A549 (cell line): ENCODE measurements around the gene MFAP1. TPM values are rescaled to one million over a fixed set of nuclear protein-coding genes. Genes with fewer than 3 reads are reported as not detected.

ENCODE experiments used
- ATAC-seq, 2 experiments: fragments of 200-7000 bp in 1 of 2; fragments of >200 bp in 1 of 2; cut with Nextera tagmentation in 1 of 2; cut with Tn5 transposase in 1 of 2; 3 replicates each; pipeline versions ENCODE4 v1.8.0 to v1.9.1; 2018 to 2020; ENCODE audit warnings: mild to moderate bottlenecking in 1 of 2, moderate library complexity in 1 of 2
- CTCF ChIA-PET: fragments of 300-600 bp; sonication (Branson Sonifier 250); formaldehyde crosslinking; extraction: SDS; loops from one replicate; lab custom pipeline; 2021; ENCODE audit warnings: antibody characterized with exemption, inconsistent platforms; lab: Yijun Ruan, JAX
- POLR2A ChIA-PET: fragments of 350-600 bp; formaldehyde crosslinking; extraction: SDS; loops from one replicate; lab custom pipeline; 2021; ENCODE audit warnings: antibody characterized with exemption, inconsistent platforms; lab: Yijun Ruan, JAX
- DNase-seq, 2 experiments: peaks; one replicate each; pipeline versions ENCODE4 v3.0.0 to v3.0.0-alpha.2; 2011 to 2016; ENCODE audit warnings: low read depth in 1 of 2, low spot score in 1 of 2
- FAIRE-seq: peaks from 2 replicates; lab custom pipeline; 2011; peaks lifted over from hg19 to GRCh38; lab: Jason Lieb, UNC
- H3K27ac ChIP-seq, 2 experiments: fragments of >200 bp; sonication (Bioruptor Twin); formaldehyde crosslinking; 3 replicates each; pipeline ENCODE4 v1.5.1; 2016 to 2017
- H3K4me1 ChIP-seq: fragments of >200 bp; sonication (Bioruptor Twin); formaldehyde crosslinking; 3 replicates; pipeline ENCODE4 v1.6.1; 2016
- H3K4me2 ChIP-seq: fragments of >200 bp; sonication (Bioruptor Twin); formaldehyde crosslinking; 3 replicates; pipeline ENCODE4 v1.6.1; 2016
- H3K4me3 ChIP-seq: fragments of >200 bp; sonication (Bioruptor Twin); formaldehyde crosslinking; 3 replicates; pipeline ENCODE4 v1.5.1; 2016
- H3K9me3 ChIP-seq: fragments of >200 bp; sonication (Bioruptor Twin); formaldehyde crosslinking; 3 replicates; pipeline ENCODE4 v1.6.1; 2016
- CBX8 ChIP-seq: fragments of 200-600 bp; sonication (generic); IDR thresholded peaks from 2 replicates; pipeline ENCODE4 v1.6.1; 2016
- CHD2 ChIP-seq: fragments of 150-350 bp; IDR thresholded peaks from 2 replicates; pipeline ENCODE4 v1.6.1; 2014; ENCODE audit warnings: low read length; ENCODE audit not compliant: partially characterized antibody
- CTCF ChIP-seq: fragments of >200 bp; sonication (Bioruptor Twin); formaldehyde crosslinking; IDR thresholded peaks from 3 replicates; pipeline ENCODE4 v1.5.1; 2016
- E2F6 ChIP-seq: IDR thresholded peaks from 2 replicates; pipeline ENCODE4 v1.6.1; 2012; ENCODE audit warnings: low read depth, borderline replicate concordance
- EHF ChIP-seq: fragments of 250-450 bp; sonication (Bioruptor Pico); IDR thresholded peaks from 2 replicates; pipeline ENCODE4 v1.5.0; 2020; ENCODE audit warnings: mild to moderate bottlenecking
- EHMT2 ChIP-seq: fragments of 200-600 bp; sonication (generic); IDR thresholded peaks from 2 replicates; pipeline ENCODE4 v1.6.1; 2016; ENCODE audit warnings: antibody characterized with exemption, low read depth, mild to moderate bottlenecking, moderate library complexity
- GATA3 ChIP-seq: IDR thresholded peaks from 2 replicates; pipeline ENCODE4 v1.6.1; 2012; ENCODE audit warnings: borderline replicate concordance
- HES2 ChIP-seq: fragments of >200 bp; sonication (Bioruptor Twin); formaldehyde crosslinking; IDR thresholded peaks from 2 replicates; pipeline ENCODE4 v1.6.1; 2016
- HMGXB4 ChIP-seq: fragments of 250-450 bp; sonication (Bioruptor Pico); IDR thresholded peaks from 2 replicates; pipeline ENCODE4 v1.5.0; 2021; ENCODE audit warnings: mild to moderate bottlenecking, moderate library complexity, borderline replicate concordance
- HOXB5 ChIP-seq: fragments of 250-450 bp; sonication (Bioruptor Pico); IDR thresholded peaks from 2 replicates; pipeline ENCODE4 v1.5.0; 2020; ENCODE audit warnings: mild to moderate bottlenecking, moderate library complexity
- JUN ChIP-seq, 2 experiments: fragments of >200 bp; sonication (Bioruptor Twin); formaldehyde crosslinking; IDR thresholded peaks; 2 replicates in 1 of 2; 3 replicates in 1 of 2; pipeline ENCODE4 v1.6.1; 2016 to 2017
- KDM1A ChIP-seq: fragments of 200-600 bp; sonication (generic); IDR thresholded peaks from 2 replicates; pipeline ENCODE4 v1.6.1; 2016; ENCODE audit warnings: low read depth, mild to moderate bottlenecking
- KDM5A ChIP-seq: fragments of 200-600 bp; sonication (generic); IDR thresholded peaks from 2 replicates; pipeline ENCODE4 v1.6.1; 2016; ENCODE audit warnings: antibody characterized with exemption, mild to moderate bottlenecking
- MAFK ChIP-seq: fragments of 450-650 bp; IDR thresholded peaks from 2 replicates; pipeline ENCODE4 v1.6.1; 2014; ENCODE audit not compliant: partially characterized antibody
- MAX ChIP-seq: IDR thresholded peaks from 2 replicates; pipeline ENCODE4 v1.6.1; 2012
- MAZ ChIP-seq: fragments of 150-350 bp; IDR thresholded peaks from 2 replicates; pipeline ENCODE4 v1.6.1; 2014; ENCODE audit warnings: antibody characterized with exemption, low read depth, low read length, borderline replicate concordance
- MYC ChIP-seq: IDR thresholded peaks from 2 replicates; pipeline ENCODE4 v1.6.1; 2012; ENCODE audit warnings: mild to moderate bottlenecking, inconsistent platforms, low read length, improper control_type of control experiment, borderline replicate concordance
- NR3C1 ChIP-seq: fragments of >200 bp; sonication (Bioruptor Twin); formaldehyde crosslinking; IDR thresholded peaks from 3 replicates; pipeline ENCODE4 v1.6.1; 2017
- PBX3 ChIP-seq: IDR thresholded peaks from 2 replicates; pipeline ENCODE4 v1.6.1; 2012
- PHF8 ChIP-seq: fragments of 200-600 bp; sonication (generic); IDR thresholded peaks from 2 replicates; pipeline ENCODE4 v1.6.1; 2016; ENCODE audit warnings: low read depth, mild to moderate bottlenecking, antibody characterized with exemption, moderate library complexity, borderline replicate concordance
- REST ChIP-seq: fragments of 200-600 bp; sonication (generic); IDR thresholded peaks from 2 replicates; pipeline ENCODE4 v1.6.1; 2016; ENCODE audit warnings: antibody characterized with exemption, mild to moderate bottlenecking, moderate library complexity
- SMC3 ChIP-seq: fragments of >200 bp; sonication (Bioruptor Twin); formaldehyde crosslinking; IDR thresholded peaks from 3 replicates; pipeline ENCODE4 v1.6.1; 2018; ENCODE audit warnings: inconsistent platforms
- TFCP2L1 ChIP-seq: fragments of 250-450 bp; sonication (Bioruptor Pico); IDR thresholded peaks from 2 replicates; pipeline ENCODE4 v1.5.0; 2021; ENCODE audit warnings: mild to moderate bottlenecking
- ZSCAN20 ChIP-seq: fragments of 250-450 bp; sonication (Bioruptor Pico); IDR thresholded peaks from 2 replicates; pipeline ENCODE4 v1.8.0; 2022; ENCODE audit warnings: mild to moderate bottlenecking, moderate library complexity
- WGBS: methylation state at CpG from one replicate; pipeline ENCODE4 v1.1.6; 2017; ENCODE audit errors: missing lambda C conversion rate; 5-methylcytosine and 5-hydroxymethylcytosine counted together
- polyA plus RNA-seq, 4 experiments: library from polyadenylated mRNA; depleted of rRNA in 3 of 4; stranded (reverse); fragments of >200 nt; fragmentation: RNase III in 1 of 4; extraction: RNeasy Plus Mini Kit Qiagen cat#74134 plus additional on column Dnase treatment in 1 of 4; gene quantifications; 2 replicates in 3 of 4; 3 replicates in 1 of 4; pipeline ENCODE4 v1.2.3, GENCODE V29; 2011 to 2017

Gene MFAP1
- polyA plus RNA-seq, 2 of the 4 experiments (the other 2 are of a cell fraction): 31.7 to 40.3 TPM

GRCh38 chr15:43775411-43775965, 49.0 kb downstream of the MFAP1 start:
- ATAC-seq: peak; percentile 57

GRCh38 chr15:43774062-43774461, 50.4 kb downstream of the MFAP1 start:
- FAIRE-seq (no peak), DNase-seq (no peak), ATAC-seq (no peak)
- ChIA-PET POLR2A (no interaction called here), CTCF (interaction anchor here (0.5 to 0.8 kb wide), 2 partner anchors 15 to 1016 kb away, joined by 4 read pairs; no protein-coding TSS in a partner anchor)
- Histone ChIP-seq H3K4me2 (no peak overlapping the region), H3K4me3 (no peak overlapping the region), H3K9me3 (no peaks in the 10 kb centered on the region), H3K4me1 (0 out of 3 replicates have a peak, but pooled peaks cover 8% of the 10 kb centered on the region), H3K27ac (no peak overlapping the region)
- 90% methylated on average over 4 of the region's 4 CpGs for WGBS
- TF ChIP-seq HOXB5 (CRISPR knock-in tag) (no peak), MAX (no peak), NR3C1 (no peak), PBX3 (no peak), SMC3 (no peak), TFCP2L1 (no peak), MAZ (no peak)

More at GRCh38 chr15:43775411-43775965, 49.0 kb downstream of the MFAP1 start:
- no peak overlapping the region for H3K4me3 ChIP-seq
- TF ChIP-seq MAX: peak; percentile 54
- no peak for TF ChIP-seq GATA3
- TF ChIP-seq JUN (IDR thresholded peaks at IDR 0.05): no peak
- TF ChIP-seq MYC: 0 out of 2 replicates have a peak, but pooled peaks have one; percentile 80
- TF ChIP-seq CTCF: peak; percentile 28; the same call in 1 of the 3 replicates
- FAIRE-seq: no peak
- ChIA-PET CTCF (interaction anchor here (1.6 to 6.9 kb wide), 3 partner anchors 10 to 25 kb away, joined by 7 to 47 read pairs (median 11); partner anchors contain the start of gene SERF2), POLR2A (no interaction called here)
- H3K4me1 ChIP-seq: 0 out of 3 replicates have a peak, but pooled peaks cover 8% of the 10 kb centered on the region
- H3K27ac ChIP-seq: 0 out of 6 replicates have a peak overlapping the region, but pooled peaks of 1 of the 2 experiments have one; percentile 31
- H3K4me2 ChIP-seq: no peak overlapping the region
- H3K9me3 ChIP-seq: no peaks in the 10 kb centered on the region
- DNase-seq: peak; percentile 25 to 77
- WGBS: 100% methylated on average over 1 of the region's 1 CpG

GRCh38 chr15:43772624-43773023, 51.9 kb downstream of the MFAP1 start:
- no peaks in the 10 kb centered on the region for H3K9me3 ChIP-seq
- ATAC-seq: no peak
- H3K4me1 ChIP-seq: 0 out of 3 replicates have a peak, but pooled peaks cover 5% of the 10 kb centered on the region
- no peak overlapping the region for H3K27ac ChIP-seq
- no peak for DNase-seq
- no peak overlapping the region for H3K4me2 ChIP-seq
- FAIRE-seq: no peak
- POLR2A ChIA-PET: no interaction called here
- no peak overlapping the region for H3K4me3 ChIP-seq
- CTCF ChIA-PET: interaction anchor here (1.4 to 1.7 kb wide), 2 partner anchors 17 to 23 kb away, joined by 3 to 4 read pairs; no protein-coding TSS in a partner anchor
- TF ChIP-seq EHF (CRISPR knock-in tag): no peak
- no peak for TF ChIP-seq PHF8
- TF ChIP-seq ZSCAN20 (CRISPR knock-in tag): no peak
- no peak for TF ChIP-seq HES2
- no peak for TF ChIP-seq CHD2
- no peak for TF ChIP-seq KDM1A
- TF ChIP-seq MAFK: no peak
- no peak for TF ChIP-seq HMGXB4 (CRISPR knock-in tag)
- no peak for TF ChIP-seq REST
- no peak for TF ChIP-seq E2F6
- TF ChIP-seq KDM5A: no peak
- TF ChIP-seq EHMT2: no peak
- TF ChIP-seq CBX8: no peak
